Measurements from ENCODE around the gene P2RX3. TPM values are rescaled to one million over a fixed set of nuclear protein-coding genes. Genes with fewer than 3 reads are reported as not detected.

The P2RX3 gene
- total RNA-seq, 1 donor from 2014 or later: not detected

DNA sequence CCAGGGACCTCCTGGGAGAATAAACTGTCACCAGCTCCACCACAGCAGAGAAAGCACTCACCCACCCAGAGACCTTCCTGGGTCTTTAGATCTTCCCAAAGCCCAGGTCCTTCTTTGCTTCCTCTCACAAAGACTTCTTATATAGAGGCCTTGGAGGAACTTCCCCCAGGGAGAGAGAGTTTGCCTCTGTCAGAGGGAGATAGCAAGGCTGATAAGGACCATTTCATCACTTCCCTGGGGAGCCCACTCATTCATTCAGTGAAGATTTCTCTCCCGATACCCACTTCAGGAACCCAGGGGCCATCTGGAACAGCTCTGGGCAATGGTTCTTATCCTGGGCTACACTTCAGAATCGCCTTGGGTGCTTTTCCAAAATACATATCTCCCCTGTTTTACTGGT, 52.4 kb downstream of the P2RX3 start, which contains the start of gene PRG2:
Gene PRG2, minus strand, starts transcription at position 116 of the 400 bp plus-strand sequence. CDS start 706 bp downstream, outside the sequence.
- Histone ChIP-seq H3K4me3 (no peak within 1 kb of the TSS), H3K27ac (no peak within 1 kb of the TSS), H3K36me3 (no peaks in the 10 kb centered on the region), H3K27me3 (ENCODE audit: low read depth) (no peaks in the 10 kb centered on the region), H3K4me1 (no peaks in the 10 kb centered on the region), H3K9me3 (no peaks in the 10 kb centered on the region)
- no peak for ATAC-seq
- no peak for DNase-seq
- TF ChIP-seq, protein P1, sequence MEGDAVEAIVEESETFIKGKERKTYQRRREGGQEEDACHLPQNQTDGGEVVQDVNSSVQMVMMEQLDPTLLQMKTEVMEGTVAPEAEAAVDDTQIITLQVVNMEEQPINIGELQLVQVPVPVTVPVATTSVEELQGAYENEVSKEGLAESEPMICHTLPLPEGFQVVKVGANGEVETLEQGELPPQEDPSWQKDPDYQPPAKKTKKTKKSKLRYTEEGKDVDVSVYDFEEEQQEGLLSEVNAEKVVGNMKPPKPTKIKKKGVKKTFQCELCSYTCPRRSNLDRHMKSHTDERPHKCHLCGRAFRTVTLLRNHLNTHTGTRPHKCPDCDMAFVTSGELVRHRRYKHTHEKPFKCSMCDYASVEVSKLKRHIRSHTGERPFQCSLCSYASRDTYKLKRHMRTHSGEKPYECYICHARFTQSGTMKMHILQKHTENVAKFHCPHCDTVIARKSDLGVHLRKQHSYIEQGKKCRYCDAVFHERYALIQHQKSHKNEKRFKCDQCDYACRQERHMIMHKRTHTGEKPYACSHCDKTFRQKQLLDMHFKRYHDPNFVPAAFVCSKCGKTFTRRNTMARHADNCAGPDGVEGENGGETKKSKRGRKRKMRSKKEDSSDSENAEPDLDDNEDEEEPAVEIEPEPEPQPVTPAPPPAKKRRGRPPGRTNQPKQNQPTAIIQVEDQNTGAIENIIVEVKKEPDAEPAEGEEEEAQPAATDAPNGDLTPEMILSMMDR (IDR thresholded peaks at IDR 0.05): no peak
- intact Hi-C loops (cut with DNase I): no loop called here

DNA sequence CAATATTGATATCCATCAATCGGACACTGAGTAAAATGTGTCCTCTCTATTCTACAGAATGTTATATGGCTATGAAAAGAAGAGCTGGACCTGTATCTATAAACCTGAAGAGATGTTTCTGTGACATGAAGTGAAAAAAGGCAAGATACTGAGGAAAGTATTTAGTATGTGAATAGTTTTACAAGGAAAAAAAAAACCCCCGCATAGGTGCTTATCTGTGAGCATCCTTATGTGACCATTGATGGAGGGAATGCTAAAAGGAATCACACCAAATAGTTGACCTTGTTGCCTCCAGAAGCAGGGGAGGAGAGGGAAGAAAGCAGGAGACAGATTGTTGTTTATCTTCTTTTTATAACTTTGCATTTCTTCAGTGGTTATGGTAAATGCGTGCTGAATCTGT, 53.0 kb downstream of the P2RX3 start:
- DNase-seq: no peak
- Histone ChIP-seq H3K9me3 (no peaks in the 10 kb centered on the region), H3K27me3 (ENCODE audit: low read depth) (no peaks in the 10 kb centered on the region), H3K36me3 (no peaks in the 10 kb centered on the region), H3K4me1 (no peaks in the 10 kb centered on the region), H3K4me3 (no peak overlapping the region), H3K27ac (no peak overlapping the region)
- TF ChIP-seq, protein P1 (IDR thresholded peaks at IDR 0.05): no peak
- intact Hi-C loops (cut with DNase I): no loop called here
- no peak for ATAC-seq

DNA sequence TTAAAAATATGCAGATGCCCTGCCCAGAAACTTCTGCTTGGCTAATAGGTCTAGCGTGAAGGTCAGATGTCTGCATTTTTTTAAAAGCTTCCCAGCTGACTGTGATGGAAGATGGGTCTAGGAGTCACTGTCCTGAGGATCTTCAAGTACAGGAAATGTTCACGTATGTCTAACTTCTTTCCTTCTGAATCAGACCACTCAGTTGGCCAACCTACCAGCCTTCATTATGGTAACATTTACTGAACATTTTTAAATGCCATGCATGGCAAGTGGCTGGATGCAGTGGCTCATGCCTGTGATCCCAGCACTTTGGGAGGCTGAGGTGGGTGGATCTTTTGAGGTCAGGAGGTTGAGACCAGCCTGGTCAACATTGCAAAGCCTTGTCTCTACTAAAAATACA, 53.4 kb downstream of the P2RX3 start:
- Histone ChIP-seq H3K9me3 (no peaks in the 10 kb centered on the region), H3K27me3 (ENCODE audit: low read depth) (no peaks in the 10 kb centered on the region), H3K27ac (no peak overlapping the region), H3K4me3 (no peak overlapping the region), H3K4me1 (no peaks in the 10 kb centered on the region), H3K36me3 (no peaks in the 10 kb centered on the region)
- TF ChIP-seq, protein P1 (IDR thresholded peaks at IDR 0.05): no peak
- DNase-seq (no peak), ATAC-seq (no peak)
- intact Hi-C loops (cut with DNase I): no loop called here

DNA sequence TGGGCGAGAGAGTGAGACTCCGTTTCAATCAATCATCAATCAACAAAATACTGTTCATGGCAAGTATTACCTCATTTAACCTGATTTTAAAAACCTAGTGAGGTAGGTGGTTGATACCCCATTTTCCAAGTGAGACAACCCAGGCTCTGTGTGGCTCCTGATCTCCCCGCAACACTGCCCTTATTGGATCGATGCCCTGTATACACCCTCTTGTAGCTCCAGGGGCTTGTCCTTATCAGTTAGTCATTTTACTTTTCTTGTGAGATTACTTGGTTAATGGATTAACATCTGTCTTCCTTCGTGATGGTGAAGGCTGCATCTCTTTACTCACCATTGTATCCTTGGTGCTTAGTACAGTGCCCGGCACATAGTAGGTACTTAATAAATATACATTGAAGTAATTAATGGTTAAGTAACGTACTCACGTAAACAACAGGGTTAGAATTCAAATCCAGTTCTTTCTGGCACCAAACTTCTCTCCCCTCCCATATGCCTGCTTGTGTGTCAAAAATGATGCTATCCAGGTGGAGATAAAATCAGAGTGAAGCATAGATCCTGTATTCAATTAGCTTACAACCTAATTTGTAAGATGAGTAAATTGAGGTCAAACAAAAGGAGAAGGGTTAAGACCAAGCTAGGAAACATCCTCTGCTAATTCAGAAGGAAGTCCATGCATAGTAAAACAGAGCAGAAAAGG, 54.1 kb downstream of the P2RX3 start:
- no peak for ATAC-seq
- H3K27me3 ChIP-seq (ENCODE audit: low read depth): no peaks in the 10 kb centered on the region
- intact Hi-C loops (cut with DNase I): no loop called here

DNA sequence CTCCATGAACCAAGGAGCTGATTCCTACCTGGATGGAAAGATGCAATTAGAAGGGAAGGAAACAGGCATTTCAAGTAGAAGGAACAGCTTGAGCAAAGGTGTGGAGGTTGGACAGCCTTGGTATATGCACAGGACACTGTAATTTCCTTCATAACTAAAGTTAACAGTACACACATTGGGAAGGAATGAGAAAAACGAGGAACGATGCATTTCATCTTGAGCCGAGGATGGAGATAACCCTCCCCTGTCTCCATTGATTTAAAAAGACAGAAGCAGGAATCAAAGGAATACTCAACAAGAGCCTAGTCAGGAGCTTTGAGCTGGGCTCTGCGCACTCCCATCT, 54.6 kb downstream of the P2RX3 start:
- ATAC-seq (no peak), DNase-seq (no peak)
- TF ChIP-seq, protein P1 (IDR thresholded peaks at IDR 0.05): no peak
- no peaks in the 10 kb centered on the region for H3K4me1 ChIP-seq
- no peak overlapping the region for H3K27ac ChIP-seq
- no peak overlapping the region for H3K4me3 ChIP-seq
- H3K27me3 ChIP-seq (ENCODE audit: low read depth): no peaks in the 10 kb centered on the region
- H3K9me3 ChIP-seq: no peaks in the 10 kb centered on the region
- H3K36me3 ChIP-seq: no peaks in the 10 kb centered on the region
- intact Hi-C loops (cut with DNase I): no loop called here

More for the DNA sequence above, 54.1 kb downstream of the P2RX3 start:
- TF ChIP-seq, protein P1 (IDR thresholded peaks at IDR 0.05): no peak
- H3K9me3 ChIP-seq: no peaks in the 10 kb centered on the region
- no peaks in the 10 kb centered on the region for H3K4me1 ChIP-seq
- H3K4me3 ChIP-seq: no peak overlapping the region
- no peak overlapping the region for H3K27ac ChIP-seq
- no peaks in the 10 kb centered on the region for H3K36me3 ChIP-seq
- DNase-seq: no peak
